ENCODE data around the gene MAS1.
A peak's percentile ranks its signal among the peaks of the same experiment; 100 is the strongest.
"Not testable (repeated sequence)": the region's sequence is repeated elsewhere in the genome, so short reads cannot be mapped to it uniquely, and the experiment has no call there.

Gene MAS1

GRCh38 chr6:159844737-159845645 is 45.8 kb upstream of the MAS1 start:
- no peak for ATAC-seq
- TF ChIP-seq GLIS3 (CRISPR knock-in tag; IDR thresholded peaks at IDR 0.05) (no peak), CREB5 (CRISPR knock-in tag; IDR thresholded peaks at IDR 0.05; ENCODE audit: low read depth) (no peak), ZNF565 (CRISPR knock-in tag; conservative IDR thresholded peaks at IDR 0.05; ENCODE audit: low read depth) (no peak), RARB (CRISPR knock-in tag; IDR thresholded peaks at IDR 0.05) (no peak), CSDC2 (CRISPR knock-in tag; IDR thresholded peaks at IDR 0.05) (no peak), TSHZ2 (CRISPR knock-in tag; IDR thresholded peaks at IDR 0.05) (no peak), ARNTL (CRISPR knock-in tag; IDR thresholded peaks at IDR 0.05; ENCODE audit: borderline replicate concordance, low read depth) (no peak), ZC3H10 (CRISPR knock-in tag; IDR thresholded peaks at IDR 0.05) (no peak), PPARA (CRISPR knock-in tag; IDR thresholded peaks at IDR 0.05; ENCODE audit: borderline replicate concordance) (no peak), OSR1 (CRISPR knock-in tag; IDR thresholded peaks at IDR 0.05) (no peak), ESRRG (CRISPR knock-in tag; IDR thresholded peaks at IDR 0.05) (no peak), TCF4 (CRISPR knock-in tag; IDR thresholded peaks at IDR 0.05; ENCODE audit: borderline replicate concordance) (no peak), ZNF70 (CRISPR knock-in tag; IDR thresholded peaks at IDR 0.05) (no peak), ZNF8 (CRISPR knock-in tag; IDR thresholded peaks at IDR 0.05) (no peak), TOX (CRISPR knock-in tag; IDR thresholded peaks at IDR 0.05; ENCODE audit: borderline replicate concordance) (no peak), ZFP30 (CRISPR knock-in tag; IDR thresholded peaks at IDR 0.05) (no peak), ZFP3 (CRISPR knock-in tag; IDR thresholded peaks at IDR 0.05) (no peak), BACH2 (CRISPR knock-in tag; IDR thresholded peaks at IDR 0.05; ENCODE audit: borderline replicate concordance) (no peak)
- TF ChIP-seq, protein P1, sequence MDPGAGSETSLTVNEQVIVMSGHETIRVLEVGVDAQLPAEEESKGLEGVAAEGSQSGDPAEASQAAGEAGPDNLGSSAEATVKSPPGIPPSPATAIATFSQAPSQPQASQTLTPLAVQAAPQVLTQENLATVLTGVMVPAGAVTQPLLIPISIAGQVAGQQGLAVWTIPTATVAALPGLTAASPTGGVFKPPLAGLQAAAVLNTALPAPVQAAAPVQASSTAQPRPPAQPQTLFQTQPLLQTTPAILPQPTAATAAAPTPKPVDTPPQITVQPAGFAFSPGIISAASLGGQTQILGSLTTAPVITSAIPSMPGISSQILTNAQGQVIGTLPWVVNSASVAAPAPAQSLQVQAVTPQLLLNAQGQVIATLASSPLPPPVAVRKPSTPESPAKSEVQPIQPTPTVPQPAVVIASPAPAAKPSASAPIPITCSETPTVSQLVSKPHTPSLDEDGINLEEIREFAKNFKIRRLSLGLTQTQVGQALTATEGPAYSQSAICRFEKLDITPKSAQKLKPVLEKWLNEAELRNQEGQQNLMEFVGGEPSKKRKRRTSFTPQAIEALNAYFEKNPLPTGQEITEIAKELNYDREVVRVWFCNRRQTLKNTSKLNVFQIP (CRISPR knock-in tag; IDR thresholded peaks at IDR 0.05; ENCODE audit: borderline replicate concordance, low read depth), result no peak
- TF ChIP-seq, protein P2, sequence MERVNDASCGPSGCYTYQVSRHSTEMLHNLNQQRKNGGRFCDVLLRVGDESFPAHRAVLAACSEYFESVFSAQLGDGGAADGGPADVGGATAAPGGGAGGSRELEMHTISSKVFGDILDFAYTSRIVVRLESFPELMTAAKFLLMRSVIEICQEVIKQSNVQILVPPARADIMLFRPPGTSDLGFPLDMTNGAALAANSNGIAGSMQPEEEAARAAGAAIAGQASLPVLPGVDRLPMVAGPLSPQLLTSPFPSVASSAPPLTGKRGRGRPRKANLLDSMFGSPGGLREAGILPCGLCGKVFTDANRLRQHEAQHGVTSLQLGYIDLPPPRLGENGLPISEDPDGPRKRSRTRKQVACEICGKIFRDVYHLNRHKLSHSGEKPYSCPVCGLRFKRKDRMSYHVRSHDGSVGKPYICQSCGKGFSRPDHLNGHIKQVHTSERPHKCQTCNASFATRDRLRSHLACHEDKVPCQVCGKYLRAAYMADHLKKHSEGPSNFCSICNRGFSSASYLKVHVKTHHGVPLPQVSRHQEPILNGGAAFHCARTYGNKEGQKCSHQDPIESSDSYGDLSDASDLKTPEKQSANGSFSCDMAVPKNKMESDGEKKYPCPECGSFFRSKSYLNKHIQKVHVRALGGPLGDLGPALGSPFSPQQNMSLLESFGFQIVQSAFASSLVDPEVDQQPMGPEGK (CRISPR knock-in tag; IDR thresholded peaks at IDR 0.05; ENCODE audit: borderline replicate concordance), result no peak

DNA sequence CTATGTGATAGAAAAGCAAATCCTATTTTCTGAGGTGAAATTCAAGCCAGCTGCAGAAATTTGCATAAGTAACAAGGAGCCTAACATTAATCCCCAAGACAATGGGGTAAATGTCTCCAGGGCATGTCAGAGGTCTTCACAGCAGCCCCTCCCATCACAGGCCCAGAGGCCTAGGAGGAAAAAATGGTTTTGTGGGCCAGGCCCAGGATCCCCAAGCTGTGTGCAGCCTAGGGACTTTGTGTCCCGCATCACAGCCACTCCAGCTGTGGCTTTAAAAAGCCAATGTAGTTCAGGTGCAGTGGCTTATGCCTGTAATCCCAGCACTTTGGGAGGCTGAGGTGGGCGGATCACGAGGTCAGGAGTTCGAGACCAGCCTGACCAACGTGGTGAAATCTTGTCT is 42.2 kb upstream of the MAS1 start:
- not testable (repeated sequence) for ATAC-seq

- ATAC-seq, result not testable (repeated sequence)
Observed at GRCh38 chr6:159849851-159850250, 40.9 kb upstream of the MAS1 start.

DNA sequence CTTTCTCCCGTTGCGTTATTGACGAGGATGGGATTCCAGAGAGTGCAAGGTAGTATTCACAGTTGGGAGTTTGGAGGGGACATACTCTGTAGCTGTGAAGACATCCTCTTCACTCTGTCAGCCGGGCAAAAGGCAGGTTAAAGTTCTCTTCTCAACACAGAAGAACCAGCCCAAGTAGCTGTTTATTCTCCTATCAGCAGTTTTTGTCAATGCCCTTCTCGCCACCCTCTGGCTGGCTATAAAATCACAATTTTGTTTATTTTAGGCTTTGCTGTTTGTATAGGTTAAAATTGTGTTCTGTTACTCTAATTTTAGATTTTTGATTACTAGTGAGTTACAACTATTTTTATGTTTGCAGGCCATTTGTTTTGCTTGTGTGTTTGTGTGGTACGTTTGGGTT is 37.9 kb upstream of the MAS1 start:
- no peak for TF ChIP-seq ZC3H10 (CRISPR knock-in tag; IDR thresholded peaks at IDR 0.05)
- no peak for TF ChIP-seq CREB5 (CRISPR knock-in tag; IDR thresholded peaks at IDR 0.05; ENCODE audit: low read depth)
- no peak for TF ChIP-seq CSDC2 (CRISPR knock-in tag; IDR thresholded peaks at IDR 0.05)
- no peak for TF ChIP-seq CSRNP3 (CRISPR knock-in tag; IDR thresholded peaks at IDR 0.05)
- no peak for TF ChIP-seq ESRRG (CRISPR knock-in tag; IDR thresholded peaks at IDR 0.05)
- no peak for TF ChIP-seq SNAI2 (CRISPR knock-in tag; IDR thresholded peaks at IDR 0.05)
- no peak for TF ChIP-seq ZNF8 (CRISPR knock-in tag; IDR thresholded peaks at IDR 0.05)
- ATAC-seq, result peak; percentile 67
